H54 (cell line): ENCODE results near the gene MT3.
"Not testable (repeated sequence)": the region's sequence is repeated elsewhere in the genome, so short reads cannot be mapped to it uniquely, and the experiment has no call there.

Experiments used
- DNase-seq: peaks from one replicate; pipeline ENCODE4 v3.0.0; 2011; ENCODE audit warnings: low spot score, mixed read lengths; ENCODE audit not compliant: insufficient read length
- FAIRE-seq: peaks from 3 replicates; lab custom pipeline; 2011; peaks lifted over from hg19 to GRCh38; lab: Jason Lieb, UNC
- POLR2A ChIP-seq: IDR thresholded peaks from 2 replicates; pipeline ENCODE4 v1.6.1; 2011; ENCODE audit warnings: low read depth, mild to moderate bottlenecking, low read length

The MT3 gene

GRCh38 chr16:56561126-56561525 is 28.2 kb upstream of the MT3 start:
- no peak for DNase-seq
- FAIRE-seq: no peak

GRCh38 chr16:56564793-56565477 is 24.4 kb upstream of the MT3 start, which contains the start of gene MT4:
MT4 (plus strand) TSS chr16:56565073; CDS start chr16:56565129, 56 bp downstream.
- FAIRE-seq (no peak), DNase-seq (no peak)
- TF ChIP-seq POLR2A: no peak

More at GRCh38 chr16:56561126-56561525, 28.2 kb upstream of the MT3 start:
- TF ChIP-seq POLR2A: no peak

- DNase-seq (no peak), FAIRE-seq (no peak)
- TF ChIP-seq POLR2A: no peak
These were observed 19.4 kb upstream of the MT3 start for GRCh38 chr16:56569971-56570370.

GRCh38 chr16:56571525-56571924 is 17.8 kb upstream of the MT3 start:
- no peak for TF ChIP-seq POLR2A
- FAIRE-seq: no peak
- no peak for DNase-seq

GRCh38 chr16:56574625-56575024 is 14.7 kb upstream of the MT3 start:
- FAIRE-seq (no peak), DNase-seq (no peak)
- no peak for TF ChIP-seq POLR2A

GRCh38 chr16:56576585-56577299 is 12.6 kb upstream of the MT3 start:
- DNase-seq (peak; percentile 70), FAIRE-seq (peak; percentile 48)
- no peak for TF ChIP-seq POLR2A

GRCh38 chr16:56577300-56577625 is 12.1 kb upstream of the MT3 start:
- no peak for TF ChIP-seq POLR2A
- FAIRE-seq (no peak), DNase-seq (no peak)

GRCh38 chr16:56580391-56581048 is 8.8 kb upstream of the MT3 start:
- DNase-seq: no peak
- FAIRE-seq: no peak
- no peak for TF ChIP-seq POLR2A

- DNase-seq, FAIRE-seq: not testable (repeated sequence)
These were observed 6.4 kb upstream of the MT3 start for GRCh38 chr16:56582911-56583310.

- no peak for FAIRE-seq
- DNase-seq: no peak
- no peak for TF ChIP-seq POLR2A
These were observed 5.8 kb upstream of the MT3 start for GRCh38 chr16:56583351-56584168.

- DNase-seq: no peak
- no peak for FAIRE-seq
- no peak for TF ChIP-seq POLR2A
These were observed 5.1 kb upstream of the MT3 start for GRCh38 chr16:56584276-56584675.

GRCh38 chr16:56588781-56589140 is 567 bp upstream of the MT3 start:
- FAIRE-seq (no peak), DNase-seq (no peak)
- no peak for TF ChIP-seq POLR2A

GRCh38 chr16:56591377-56592060 is 2.2 kb downstream of the MT3 start:
- DNase-seq: no peak
- no peak for FAIRE-seq

More at GRCh38 chr16:56591377-56592060, 2.2 kb downstream of the MT3 start:
- no peak for TF ChIP-seq POLR2A
